NCI-H1436 treated with DMSO at 0.1 percent for 48 hours (cell line): ENCODE measurements around the gene F12.

Experiments
- DNase-seq: peaks from one replicate; lab custom pipeline; 2025; lab: John Stamatoyannopoulos, UW

The F12 gene

DNA sequence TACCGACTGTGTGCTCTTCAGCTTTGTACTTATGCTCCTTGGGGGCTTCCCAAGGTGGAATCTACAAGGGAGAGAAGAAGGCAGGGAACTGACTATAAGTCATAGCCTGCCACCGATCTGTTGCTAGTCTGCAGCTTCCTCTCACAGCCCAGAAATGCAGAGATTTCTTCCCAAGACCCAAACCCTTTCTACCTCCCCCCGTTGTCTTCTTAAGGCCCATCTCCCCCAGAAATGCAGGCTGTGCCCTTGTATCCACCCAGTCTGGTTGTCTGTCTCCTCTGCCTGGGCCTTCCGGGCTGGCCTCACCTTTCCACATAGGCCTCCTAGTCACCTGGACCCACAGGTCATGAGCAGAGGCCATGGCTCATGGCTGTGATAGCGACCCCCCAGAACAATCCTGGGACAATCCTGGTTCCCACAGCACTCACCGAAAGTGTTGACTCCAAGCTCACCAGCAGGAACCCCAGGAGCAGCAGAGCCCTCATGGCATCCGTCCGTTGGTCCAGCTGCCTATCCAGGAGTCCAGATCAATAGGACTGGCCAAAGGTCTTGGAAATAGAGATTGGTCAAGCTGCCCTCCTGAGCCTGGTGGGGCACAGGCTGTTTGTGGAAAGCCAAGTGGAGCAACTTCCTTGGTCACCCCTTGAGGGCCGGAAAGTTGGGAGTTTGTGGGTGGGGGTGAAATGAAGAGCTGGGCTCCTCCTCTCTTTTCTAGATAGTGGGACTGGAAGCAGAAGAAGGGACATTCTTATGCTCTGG lies at the start of gene F12:
TSS of gene F12 (minus strand) at position 522 of the 759 bp plus-strand sequence. CDS start at position 485, 37 bp downstream.
- DNase-seq, result no peak

- no peak for DNase-seq
Observed at GRCh38 chr5:177458912-177459350, 49.6 kb upstream of the F12 start.

GRCh38 chr5:177457852-177458681 lies 48.7 kb upstream of the F12 start:
- no peak for DNase-seq

- peak; percentile 56 for DNase-seq
Observed at GRCh38 chr5:177456976-177457851, 47.9 kb upstream of the F12 start.

DNA sequence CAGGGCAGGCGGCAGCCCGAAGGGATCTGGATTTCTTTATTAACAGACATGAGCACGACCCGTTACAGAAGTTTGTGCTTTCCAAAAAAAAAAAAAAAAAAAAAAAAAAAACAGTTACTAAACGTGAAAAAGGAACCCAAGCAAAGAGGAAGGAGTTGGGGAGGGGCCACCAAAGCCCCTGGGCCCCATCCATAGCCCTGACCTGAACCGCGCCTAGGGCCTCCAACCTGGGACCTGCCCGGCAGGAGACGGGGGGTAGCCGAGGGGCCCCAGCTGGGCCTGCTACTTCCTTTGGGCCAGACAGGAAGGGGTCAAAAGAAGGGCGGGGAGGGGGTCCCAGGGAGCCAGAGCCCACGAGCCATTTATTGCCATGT lies 47.2 kb upstream of the F12 start:
- DNase-seq, result no peak

DNA sequence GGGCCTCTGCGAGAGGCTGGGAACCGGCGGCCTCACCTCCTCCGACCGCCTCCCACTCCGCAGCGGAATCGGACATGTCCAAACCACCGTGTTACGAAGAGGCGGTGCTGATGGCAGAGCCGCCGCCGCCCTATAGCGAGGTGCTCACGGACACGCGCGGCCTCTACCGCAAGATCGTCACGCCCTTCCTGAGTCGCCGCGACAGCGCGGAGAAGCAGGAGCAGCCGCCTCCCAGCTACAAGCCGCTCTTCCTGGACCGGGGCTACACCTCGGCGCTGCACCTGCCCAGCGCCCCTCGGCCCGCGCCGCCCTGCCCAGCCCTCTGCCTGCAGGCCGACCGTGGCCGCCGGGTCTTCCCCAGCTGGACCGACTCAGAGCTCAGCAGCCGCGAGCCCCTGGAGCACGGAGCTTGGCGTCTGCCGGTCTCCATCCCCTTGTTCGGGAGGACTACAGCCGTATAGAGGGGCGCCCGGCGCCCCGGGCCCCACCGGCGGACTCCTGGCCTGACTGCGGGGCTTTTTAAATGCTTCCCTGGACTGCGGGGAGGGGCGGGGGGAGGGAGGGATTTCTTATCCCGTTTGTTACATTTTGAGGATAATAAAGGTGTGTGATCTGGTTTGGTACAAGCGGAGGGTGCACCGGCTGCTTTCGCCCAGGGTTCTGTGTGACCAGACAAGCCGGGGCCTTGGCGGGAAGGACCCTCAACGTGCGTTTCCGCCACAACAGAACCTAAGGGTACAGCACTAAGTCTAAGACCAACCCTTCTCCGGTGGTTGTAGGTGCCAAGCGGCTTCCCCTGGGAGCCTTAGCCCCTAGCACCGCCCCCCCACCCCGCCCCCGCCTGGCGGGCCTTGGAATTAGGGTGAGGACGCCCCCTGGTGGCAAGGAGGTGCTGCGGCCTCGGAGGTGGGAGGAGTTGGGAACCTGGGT lies 46.6 kb upstream of the F12 start:
- DNase-seq, result peak; percentile 53

DNA sequence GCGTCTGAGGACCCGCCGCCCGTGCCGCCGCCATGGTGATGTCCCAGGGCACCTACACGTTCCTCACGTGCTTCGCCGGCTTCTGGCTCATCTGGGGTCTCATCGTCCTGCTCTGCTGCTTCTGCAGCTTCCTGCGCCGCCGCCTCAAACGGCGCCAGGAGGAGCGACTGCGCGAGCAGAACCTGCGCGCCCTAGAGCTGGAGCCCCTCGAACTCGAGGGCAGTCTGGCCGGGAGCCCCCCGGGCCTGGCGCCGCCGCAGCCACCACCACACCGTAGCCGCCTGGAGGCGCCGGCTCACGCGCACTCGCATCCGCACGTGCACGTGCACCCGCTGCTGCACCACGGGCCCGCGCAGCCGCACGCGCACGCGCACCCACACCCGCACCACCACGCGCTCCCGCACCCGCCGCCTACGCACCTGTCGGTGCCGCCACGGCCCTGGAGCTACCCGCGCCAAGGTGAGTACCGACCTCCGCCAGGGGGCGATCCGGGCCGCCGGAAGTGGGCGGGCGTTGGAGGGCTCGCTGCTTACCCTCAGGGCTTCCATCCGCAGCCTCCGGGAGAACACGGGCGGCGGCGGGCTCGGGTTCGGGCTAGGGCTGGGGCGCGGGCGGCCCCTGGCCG lies 45.8 kb upstream of the F12 start:
- DNase-seq, result no peak

GRCh38 chr5:177454397-177455035 lies 45.2 kb upstream of the F12 start:
- DNase-seq, result no peak

DNA sequence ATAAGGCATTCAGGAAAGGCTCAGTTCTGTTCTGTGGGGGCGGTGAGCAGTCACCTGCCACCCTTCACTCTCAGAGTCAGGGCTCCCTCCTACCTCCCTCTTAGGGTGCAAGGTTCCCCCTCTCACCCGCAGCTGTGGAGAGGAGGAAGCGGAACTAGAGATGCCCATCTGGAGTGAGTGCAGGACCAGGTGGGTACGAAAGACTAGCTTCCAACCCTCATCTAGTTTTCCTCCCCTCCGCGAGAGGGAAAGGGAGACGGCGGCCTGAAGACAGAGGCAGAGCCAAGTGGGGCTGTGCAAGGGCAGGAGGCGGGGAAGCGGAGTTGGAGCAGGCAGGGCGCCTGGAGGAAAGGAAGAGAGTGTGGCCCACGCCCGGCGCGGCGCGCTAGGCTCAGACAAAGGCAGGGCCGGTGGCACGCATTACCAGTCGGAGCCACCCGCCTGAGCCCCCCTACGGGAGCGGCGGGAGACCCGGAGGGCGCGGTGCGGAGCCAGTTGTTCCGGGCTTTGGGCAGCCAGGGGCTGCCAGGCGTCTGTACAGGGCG lies 44.6 kb upstream of the F12 start:
- no peak for DNase-seq

- no peak for DNase-seq
Observed at GRCh38 chr5:177452688-177453638, 43.6 kb upstream of the F12 start.

GRCh38 chr5:177450667-177451424 lies 41.5 kb upstream of the F12 start:
- DNase-seq, result no peak

GRCh38 chr5:177449140-177450061 lies 40.0 kb upstream of the F12 start:
- DNase-seq, result no peak

GRCh38 chr5:177448244-177448950 lies 39.0 kb upstream of the F12 start:
- no peak for DNase-seq

DNA sequence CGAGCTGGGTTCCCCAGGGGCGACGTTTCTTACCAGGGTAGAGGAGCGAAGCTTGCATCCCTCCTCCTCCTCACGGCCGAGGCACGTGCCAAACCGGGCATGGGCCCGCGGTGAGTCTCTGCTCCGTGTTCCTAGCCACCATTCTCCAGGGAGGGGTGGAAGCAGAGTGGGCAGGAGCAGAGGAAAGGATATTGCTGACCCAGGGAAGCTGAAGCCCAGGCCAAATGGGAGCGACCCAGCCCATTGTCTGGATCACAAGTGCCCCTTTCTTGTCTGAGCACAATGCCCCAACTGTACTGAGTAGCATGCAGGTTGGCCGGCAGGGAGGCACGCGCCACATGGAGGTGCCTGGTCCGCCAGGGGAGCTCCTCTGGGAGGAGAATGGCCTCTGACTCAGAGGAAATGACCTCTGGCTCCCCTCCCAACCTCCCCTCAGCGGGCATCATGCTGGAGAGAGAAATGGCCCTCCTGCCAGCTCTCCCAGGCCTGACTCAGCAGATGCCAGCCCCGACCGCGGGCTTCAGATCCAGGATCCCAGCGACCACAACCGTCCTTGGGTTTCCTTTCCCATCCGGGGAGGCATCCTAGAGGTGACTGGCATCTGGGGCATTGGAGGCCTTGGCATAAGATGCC lies 38.4 kb upstream of the F12 start:
- DNase-seq, result no peak

DNA sequence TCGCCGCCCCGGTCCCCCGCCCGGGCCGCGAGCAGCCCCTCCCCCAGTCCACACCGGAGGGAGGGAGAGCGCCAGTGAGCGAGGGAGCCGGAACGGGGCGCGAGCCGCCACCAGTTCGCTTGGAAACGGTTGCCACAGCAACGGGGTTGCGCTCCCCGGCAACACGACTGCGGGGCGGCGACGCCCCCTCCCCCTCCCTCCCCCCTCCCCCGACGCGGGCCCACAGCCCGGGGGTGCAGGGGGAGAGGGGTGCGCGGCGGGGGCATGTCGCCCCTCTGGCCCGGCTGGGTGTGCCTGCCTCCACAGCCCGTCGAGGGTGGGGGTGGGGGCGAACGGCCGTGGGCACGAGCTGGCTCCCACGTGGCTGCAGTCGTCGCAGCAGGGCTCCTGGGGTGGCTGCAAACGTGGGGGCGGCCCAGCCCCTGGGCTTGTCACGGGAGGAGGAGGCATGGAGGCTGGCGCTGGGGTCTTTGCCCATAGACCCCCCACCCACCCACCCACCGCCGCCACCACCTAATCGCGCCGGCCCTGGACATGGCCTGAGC lies 37.8 kb upstream of the F12 start:
- DNase-seq, result no peak
